AG09309 (cell line): Measurements from ENCODE around the gene CTNNB1.

Experiments used
- DNase-seq: peaks from one replicate; pipeline ENCODE4 v3.0.0-alpha.2; 2010; ENCODE audit warnings: low read depth
- H3K4me3 ChIP-seq: 2 replicates; pipeline ENCODE4 v1.5.1; 2011; ENCODE audit warnings: mild to moderate bottlenecking, low read depth, low read length, moderate library complexity; ENCODE audit not compliant: control insufficient read depth
- TF ChIP-seq, protein P1 (sequence below): IDR thresholded peaks from 2 replicates; pipeline ENCODE4 v1.5.1; 2011; ENCODE audit warnings: mild to moderate bottlenecking, low read depth, low read length, inconsistent platforms; ENCODE audit not compliant: insufficient read depth, control insufficient read depth; ENCODE audit errors: missing control alignments

Gene CTNNB1

DNA sequence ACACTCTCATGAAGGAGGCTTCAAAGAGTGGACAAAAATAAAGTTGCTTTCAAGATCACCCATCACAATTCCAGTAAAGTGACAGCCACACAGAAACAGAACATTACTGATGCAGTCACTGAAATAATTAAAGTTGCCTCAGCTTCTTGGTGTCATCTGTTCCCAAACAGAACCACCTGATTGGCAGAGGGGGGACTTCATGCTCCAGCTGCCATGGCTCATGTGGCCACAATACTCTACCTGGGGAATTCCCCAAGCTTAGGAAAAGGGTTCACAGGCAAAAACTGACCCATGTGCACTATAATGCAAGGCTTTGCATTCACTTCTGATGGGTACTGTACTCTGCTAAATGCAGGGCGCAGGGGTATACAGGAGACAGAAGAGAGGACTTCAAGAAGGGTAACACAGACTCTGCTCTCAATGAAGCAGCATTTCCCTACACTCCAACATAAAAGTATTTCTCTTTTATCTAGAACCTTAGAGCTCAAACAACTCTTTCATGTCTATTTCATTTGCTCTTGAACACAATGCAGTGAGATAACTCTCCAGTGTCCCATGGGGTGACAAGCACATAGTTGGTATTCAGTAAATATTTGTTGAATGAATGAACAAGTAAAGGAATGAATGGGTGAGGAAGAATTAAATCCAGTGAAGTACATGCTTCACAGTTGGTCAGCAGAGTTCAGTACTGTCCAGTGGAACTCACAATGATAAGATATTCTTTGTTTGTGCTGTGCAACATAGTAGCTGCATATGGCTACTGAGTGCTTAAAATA lies 8.6 kb upstream of the CTNNB1 start:
- no peak for DNase-seq
- TF ChIP-seq, protein P1, sequence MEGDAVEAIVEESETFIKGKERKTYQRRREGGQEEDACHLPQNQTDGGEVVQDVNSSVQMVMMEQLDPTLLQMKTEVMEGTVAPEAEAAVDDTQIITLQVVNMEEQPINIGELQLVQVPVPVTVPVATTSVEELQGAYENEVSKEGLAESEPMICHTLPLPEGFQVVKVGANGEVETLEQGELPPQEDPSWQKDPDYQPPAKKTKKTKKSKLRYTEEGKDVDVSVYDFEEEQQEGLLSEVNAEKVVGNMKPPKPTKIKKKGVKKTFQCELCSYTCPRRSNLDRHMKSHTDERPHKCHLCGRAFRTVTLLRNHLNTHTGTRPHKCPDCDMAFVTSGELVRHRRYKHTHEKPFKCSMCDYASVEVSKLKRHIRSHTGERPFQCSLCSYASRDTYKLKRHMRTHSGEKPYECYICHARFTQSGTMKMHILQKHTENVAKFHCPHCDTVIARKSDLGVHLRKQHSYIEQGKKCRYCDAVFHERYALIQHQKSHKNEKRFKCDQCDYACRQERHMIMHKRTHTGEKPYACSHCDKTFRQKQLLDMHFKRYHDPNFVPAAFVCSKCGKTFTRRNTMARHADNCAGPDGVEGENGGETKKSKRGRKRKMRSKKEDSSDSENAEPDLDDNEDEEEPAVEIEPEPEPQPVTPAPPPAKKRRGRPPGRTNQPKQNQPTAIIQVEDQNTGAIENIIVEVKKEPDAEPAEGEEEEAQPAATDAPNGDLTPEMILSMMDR: no peak
- no peak overlapping the region for H3K4me3 ChIP-seq

DNA sequence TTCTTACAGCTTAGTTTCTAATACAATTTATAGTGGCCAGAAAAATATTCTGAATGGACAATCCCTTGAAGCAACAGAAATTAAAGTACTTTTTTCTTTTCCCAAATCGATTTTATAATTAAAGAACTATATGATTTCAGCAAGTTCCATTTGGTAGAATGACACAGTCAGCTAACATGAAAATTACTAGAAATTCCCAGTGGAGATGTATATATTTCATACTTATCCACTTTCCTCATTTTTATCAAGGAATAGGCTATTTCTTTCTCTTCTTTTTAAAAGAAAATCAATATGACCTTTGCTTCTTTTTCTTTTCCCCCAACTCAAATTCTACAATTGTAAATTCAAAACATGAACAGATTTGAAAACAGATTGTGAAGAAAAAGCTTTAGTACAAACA lies 6.4 kb upstream of the CTNNB1 start:
- H3K4me3 ChIP-seq: no peak overlapping the region
- TF ChIP-seq, protein P1: no peak
- no peak for DNase-seq

DNA sequence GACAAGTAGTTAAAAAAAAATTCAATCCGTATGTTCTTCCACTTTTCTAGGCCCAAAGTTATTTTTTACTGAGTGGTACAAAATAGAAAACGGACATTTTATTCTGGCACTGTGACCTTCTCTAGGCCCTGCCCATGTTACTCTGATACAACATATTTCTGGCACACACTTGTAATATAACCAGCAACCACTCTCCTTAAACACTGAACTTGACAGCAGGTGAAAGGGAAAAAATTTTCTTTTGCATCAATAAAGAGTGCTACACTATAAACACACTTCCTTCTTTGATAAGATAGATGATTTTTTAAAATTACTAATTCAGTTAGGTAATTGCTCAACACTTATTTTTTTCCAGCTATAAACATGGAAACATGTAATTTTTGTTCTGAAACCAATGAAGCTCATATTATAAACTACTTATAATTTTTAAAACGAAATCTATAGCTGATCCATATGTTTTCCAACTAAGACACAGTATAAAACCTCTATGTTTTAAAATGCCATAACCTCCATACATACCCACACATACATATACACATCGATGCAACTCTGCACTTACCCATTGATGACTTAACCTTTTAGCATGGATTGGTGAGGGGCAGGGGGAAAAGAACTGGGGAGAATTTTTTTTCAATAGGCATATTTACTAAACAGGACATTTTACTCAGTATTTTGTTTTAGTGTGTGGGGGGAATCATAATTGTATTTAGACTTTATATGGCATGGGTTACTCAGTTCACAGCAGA lies 5.3 kb upstream of the CTNNB1 start:
- no peak for DNase-seq
- no peak overlapping the region for H3K4me3 ChIP-seq
- TF ChIP-seq, protein P1: no peak

DNA sequence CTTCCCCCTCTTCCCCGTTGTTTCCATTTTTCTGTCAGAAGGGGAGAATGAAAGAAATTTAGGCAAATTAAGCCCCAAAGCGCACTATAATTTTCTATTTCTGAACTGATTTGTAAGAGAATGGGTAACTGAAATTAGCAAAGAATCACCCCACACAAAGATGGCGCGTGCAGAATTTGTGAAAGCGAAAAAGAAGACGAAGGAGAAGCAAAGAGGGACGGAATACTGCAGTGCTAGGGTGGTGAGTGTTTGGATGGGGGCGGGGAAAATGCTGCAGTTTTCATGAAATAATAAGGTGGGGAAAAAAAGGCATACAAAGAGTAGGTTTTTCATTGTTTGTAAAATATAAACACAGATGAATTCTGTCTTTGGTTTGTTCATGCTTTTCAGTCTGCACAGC lies 4.6 kb upstream of the CTNNB1 start:
- no peak for DNase-seq
- H3K4me3 ChIP-seq: no peak overlapping the region
- TF ChIP-seq, protein P1: no peak

DNA sequence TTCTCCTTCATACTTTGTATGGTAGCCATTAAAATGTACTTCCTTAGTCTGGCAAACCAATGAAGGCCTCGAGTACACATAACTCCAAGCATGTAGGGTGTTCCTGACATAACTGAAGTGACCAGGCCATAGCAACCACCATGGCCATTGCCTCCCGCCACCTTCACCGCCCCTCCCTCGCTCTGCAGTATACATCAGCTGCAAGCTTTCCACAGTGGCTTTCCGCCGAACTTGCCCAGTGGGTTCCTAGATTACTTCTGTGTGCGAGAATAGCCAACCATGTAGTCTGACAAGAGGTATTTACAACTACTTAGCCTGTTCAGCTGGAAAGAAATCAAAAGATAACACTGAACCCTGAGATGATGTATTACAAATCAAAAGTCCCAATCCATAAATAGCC lies 3.4 kb upstream of the CTNNB1 start:
- no peak for DNase-seq

More for the DNA sequence above, 3.4 kb upstream of the CTNNB1 start:
- no peak overlapping the region for H3K4me3 ChIP-seq
- TF ChIP-seq, protein P1: no peak
